Activated CD4-positive, alpha-beta memory T cell treated with anti-CD3 and anti-CD28 coated beads for 36 hours (primary cell): Measurements from ENCODE around the gene FBN1. TPM values are rescaled to one million over a fixed set of nuclear protein-coding genes. Genes with fewer than 3 reads are reported as not detected.

Source experiments
- CTCF ChIA-PET: fragments of 350-600 bp; sonication (Branson Sonifier 250); formaldehyde crosslinking; loops from one replicate; lab custom pipeline; 2021; ENCODE audit warnings: antibody characterized with exemption, inconsistent platforms; lab: Charles Lee
- POLR2A ChIA-PET: fragments of 350-600 bp; sonication (Branson Sonifier 250); formaldehyde crosslinking; loops from one replicate; lab custom pipeline; 2021; ENCODE audit warnings: antibody characterized with exemption; lab: Charles Lee
- DNase-seq: peaks from one replicate; pipeline ENCODE4 v3.0.0-alpha.2; 2020
- H3K27ac Mint-ChIP-seq: one replicate; pipeline ENCODE4 v1.8.0; 2021; ENCODE audit warnings: mixed read lengths
- H3K27me3 Mint-ChIP-seq: one replicate; pipeline ENCODE4 v1.8.0; 2021; ENCODE audit warnings: mixed read lengths
- H3K36me3 Mint-ChIP-seq: one replicate; pipeline ENCODE4 v1.8.0; 2021; ENCODE audit warnings: mixed read lengths
- H3K4me1 Mint-ChIP-seq: one replicate; pipeline ENCODE4 v1.8.0; 2021; ENCODE audit warnings: low read depth, mixed read lengths
- H3K4me3 Mint-ChIP-seq: one replicate; pipeline ENCODE4 v1.8.0; 2021; ENCODE audit warnings: mild to moderate bottlenecking, mixed read lengths
- H3K9me3 Mint-ChIP-seq: one replicate; pipeline ENCODE4 v1.8.0; 2021; ENCODE audit warnings: mixed read lengths
- intact Hi-C: fragments of 100-400 bp; cut with micrococcal nuclease; formaldehyde crosslinking; loops from one replicate; pipeline ENCODE4 v1.15.1; 2023
- total RNA-seq, 2 experiments: library from RNA; stranded (reverse); gene quantifications; one replicate each; pipeline ENCODE4 v1.2.3, GENCODE V29; 2021

FBN1 gene
- total RNA-seq, 2 experiments from 2014 or later: 0.34 to 0.52 TPM

GRCh38 chr15:48419896-48420295, 225.6 kb downstream of the FBN1 start:
- H3K27me3 Mint-ChIP-seq: peaks cover 2% of the 10 kb centered on the region
- H3K4me1 Mint-ChIP-seq: no peaks in the 10 kb centered on the region
- CTCF ChIA-PET: no interaction called here
- H3K27ac Mint-ChIP-seq: no peak overlapping the region
- POLR2A ChIA-PET: no interaction called here
- no peak overlapping the region for H3K4me3 Mint-ChIP-seq
- H3K36me3 Mint-ChIP-seq: no peaks in the 10 kb centered on the region
- H3K9me3 Mint-ChIP-seq: no peaks in the 10 kb centered on the region
- intact Hi-C loops: no loop called here
- no peak for DNase-seq

GRCh38 chr15:48418343-48418742, 227.2 kb downstream of the FBN1 start:
- Mint-ChIP-seq H3K4me3 (no peak overlapping the region), H3K36me3 (no peaks in the 10 kb centered on the region), H3K9me3 (no peaks in the 10 kb centered on the region), H3K27me3 (peaks cover 2% of the 10 kb centered on the region), H3K4me1 (no peaks in the 10 kb centered on the region), H3K27ac (no peak overlapping the region)
- ChIA-PET POLR2A (no interaction called here), CTCF (no interaction called here)
- DNase-seq: no peak
- intact Hi-C loops: no loop called here

- H3K4me1 Mint-ChIP-seq: no peaks in the 10 kb centered on the region
- H3K36me3 Mint-ChIP-seq: no peaks in the 10 kb centered on the region
- peaks cover 2% of the 10 kb centered on the region for H3K27me3 Mint-ChIP-seq
- CTCF ChIA-PET: no interaction called here
- no peak for DNase-seq
- intact Hi-C loops: no loop called here
- H3K9me3 Mint-ChIP-seq: no peaks in the 10 kb centered on the region
- POLR2A ChIA-PET: no interaction called here
- H3K4me3 Mint-ChIP-seq: no peak overlapping the region
- H3K27ac Mint-ChIP-seq: no peak overlapping the region
Measured at GRCh38 chr15:48416301-48416700, 229.2 kb downstream of the FBN1 start.

- no peak overlapping the region for H3K4me3 Mint-ChIP-seq
- no peaks in the 10 kb centered on the region for H3K36me3 Mint-ChIP-seq
- no peak for DNase-seq
- intact Hi-C loops: no loop called here
- POLR2A ChIA-PET: no interaction called here
- H3K4me1 Mint-ChIP-seq: no peaks in the 10 kb centered on the region
- H3K27ac Mint-ChIP-seq: no peak overlapping the region
- peaks cover 2% of the 10 kb centered on the region for H3K27me3 Mint-ChIP-seq
- CTCF ChIA-PET: no interaction called here
- no peaks in the 10 kb centered on the region for H3K9me3 Mint-ChIP-seq
Measured at GRCh38 chr15:48415036-48415886, 230.2 kb downstream of the FBN1 start.

GRCh38 chr15:48414015-48414414, 231.5 kb downstream of the FBN1 start:
- Mint-ChIP-seq H3K9me3 (no peaks in the 10 kb centered on the region), H3K4me1 (no peaks in the 10 kb centered on the region), H3K4me3 (no peak overlapping the region), H3K27ac (no peak overlapping the region), H3K36me3 (no peaks in the 10 kb centered on the region), H3K27me3 (peaks cover 2% of the 10 kb centered on the region)
- intact Hi-C loops: no loop called here
- CTCF ChIA-PET: no interaction called here
- POLR2A ChIA-PET: no interaction called here
- DNase-seq: no peak

- Mint-ChIP-seq H3K27me3 (peaks cover 2% of the 10 kb centered on the region), H3K4me1 (no peaks in the 10 kb centered on the region), H3K27ac (no peak overlapping the region), H3K4me3 (no peak overlapping the region), H3K9me3 (no peaks in the 10 kb centered on the region), H3K36me3 (no peaks in the 10 kb centered on the region)
- DNase-seq: no peak
- ChIA-PET CTCF (no interaction called here), POLR2A (no interaction called here)
- intact Hi-C loops: no loop called here
Measured at GRCh38 chr15:48413304-48413703, 232.2 kb downstream of the FBN1 start.

- Mint-ChIP-seq H3K4me1 (no peaks in the 10 kb centered on the region), H3K36me3 (no peaks in the 10 kb centered on the region), H3K4me3 (no peak overlapping the region), H3K27ac (no peak overlapping the region), H3K9me3 (no peaks in the 10 kb centered on the region), H3K27me3 (no peaks in the 10 kb centered on the region)
- no peak for DNase-seq
- CTCF ChIA-PET: no interaction called here
- POLR2A ChIA-PET: no interaction called here
- intact Hi-C loops: no loop called here
Measured at GRCh38 chr15:48411971-48412591, 233.4 kb downstream of the FBN1 start.

- H3K27ac Mint-ChIP-seq: no peak overlapping the region
- ChIA-PET POLR2A (no interaction called here), CTCF (no interaction called here)
- no peak for DNase-seq
- no peaks in the 10 kb centered on the region for H3K36me3 Mint-ChIP-seq
- no peak overlapping the region for H3K4me3 Mint-ChIP-seq
- intact Hi-C loops: no loop called here
- no peaks in the 10 kb centered on the region for H3K27me3 Mint-ChIP-seq
- H3K4me1 Mint-ChIP-seq: no peaks in the 10 kb centered on the region
- no peaks in the 10 kb centered on the region for H3K9me3 Mint-ChIP-seq
Measured at GRCh38 chr15:48409623-48410022, 235.9 kb downstream of the FBN1 start.

GRCh38 chr15:48408327-48408726, 237.2 kb downstream of the FBN1 start:
- intact Hi-C loops: no loop called here
- H3K27me3 Mint-ChIP-seq: no peaks in the 10 kb centered on the region
- CTCF ChIA-PET: no interaction called here
- POLR2A ChIA-PET: no interaction called here
- H3K4me1 Mint-ChIP-seq: no peaks in the 10 kb centered on the region
- H3K9me3 Mint-ChIP-seq: no peaks in the 10 kb centered on the region
- H3K27ac Mint-ChIP-seq: no peak overlapping the region
- H3K4me3 Mint-ChIP-seq: no peak overlapping the region
- no peak for DNase-seq
- H3K36me3 Mint-ChIP-seq: no peaks in the 10 kb centered on the region

- DNase-seq: no peak
- Mint-ChIP-seq H3K27ac (no peak overlapping the region), H3K4me3 (no peak overlapping the region), H3K9me3 (no peaks in the 10 kb centered on the region), H3K36me3 (no peaks in the 10 kb centered on the region), H3K27me3 (no peaks in the 10 kb centered on the region), H3K4me1 (no peaks in the 10 kb centered on the region)
- intact Hi-C loops: no loop called here
- ChIA-PET POLR2A (no interaction called here), CTCF (no interaction called here)
Measured at GRCh38 chr15:48407646-48408045, 237.9 kb downstream of the FBN1 start.

GRCh38 chr15:48406911-48407310, 238.6 kb downstream of the FBN1 start:
- Mint-ChIP-seq H3K4me1 (no peaks in the 10 kb centered on the region), H3K4me3 (no peak overlapping the region), H3K27ac (no peak overlapping the region), H3K27me3 (no peaks in the 10 kb centered on the region), H3K9me3 (no peaks in the 10 kb centered on the region), H3K36me3 (no peaks in the 10 kb centered on the region)
- ChIA-PET CTCF (interaction anchor here (0.6 kb wide), 1 partner anchor 42 kb away, joined by 3 read pairs; no protein-coding TSS in a partner anchor), POLR2A (no interaction called here)
- no peak for DNase-seq
- intact Hi-C loops: no loop called here

- no peak for DNase-seq
- intact Hi-C loops: no loop called here
- H3K36me3 Mint-ChIP-seq: no peaks in the 10 kb centered on the region
- H3K4me1 Mint-ChIP-seq: no peaks in the 10 kb centered on the region
- H3K27ac Mint-ChIP-seq: no peak overlapping the region
- H3K27me3 Mint-ChIP-seq: no peaks in the 10 kb centered on the region
- CTCF ChIA-PET: interaction anchor here (0.6 kb wide), 1 partner anchor 42 kb away, joined by 3 read pairs; no protein-coding TSS in a partner anchor
- POLR2A ChIA-PET: no interaction called here
- H3K4me3 Mint-ChIP-seq: no peak overlapping the region
- no peaks in the 10 kb centered on the region for H3K9me3 Mint-ChIP-seq
Measured at GRCh38 chr15:48406266-48406891, 239.1 kb downstream of the FBN1 start.
